ENCODE data around the gene FAM89A. TPM values are rescaled to one million over a fixed set of nuclear protein-coding genes. Genes with fewer than 3 reads are reported as not detected.

The FAM89A gene
- total RNA-seq, 1 donor from 2014 or later = 9.6 TPM

DNA sequence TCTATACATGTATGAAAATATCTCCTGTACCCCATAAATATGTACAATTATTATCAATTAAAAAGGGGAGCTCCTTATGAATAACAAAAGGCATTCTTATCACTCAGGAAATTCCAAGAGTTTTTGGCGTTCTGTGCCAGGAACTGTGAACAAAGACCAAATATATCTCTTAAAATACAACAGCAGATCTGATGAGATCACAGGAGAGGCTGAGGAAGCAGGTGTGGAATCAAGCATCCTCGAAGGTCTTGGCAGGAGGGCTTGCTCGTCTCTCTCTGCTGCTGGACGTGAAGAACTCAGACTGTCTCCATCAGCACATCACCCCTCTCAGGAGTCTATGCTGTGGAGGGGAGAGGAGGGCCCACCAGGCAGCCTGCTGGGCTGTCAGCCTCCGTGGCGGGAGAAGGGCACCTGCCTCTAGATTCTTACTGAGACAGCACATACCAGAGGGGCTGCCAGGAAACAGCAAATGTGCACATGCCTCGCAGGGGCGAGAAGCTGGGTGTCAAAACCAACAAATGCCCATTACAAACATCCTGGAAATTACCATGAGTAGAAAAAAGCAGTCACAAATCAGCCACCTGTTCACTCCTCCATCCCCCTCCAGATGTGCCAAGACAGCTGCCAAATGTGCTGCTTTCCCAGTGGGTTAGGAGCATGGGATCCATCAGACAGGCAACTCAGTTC lies 30.8 kb upstream of the FAM89A start:
- no peak overlapping the region for H3K27ac ChIP-seq (ENCODE audit: low read depth, low read length)
- H3K4me3 Mint-ChIP-seq (ENCODE audit: unreplicated experiment) = no peak overlapping the region
- H3K4me1 ChIP-seq (ENCODE audit: insufficient read depth, low read length) = no peaks in the 10 kb centered on the region
- no peaks in the 10 kb centered on the region for H3K79me2 ChIP-seq (ENCODE audit: insufficient read depth, low read length)
- peaks cover 2% of the 10 kb centered on the region for H3K27me3 ChIP-seq (ENCODE audit: insufficient read depth, low read length)
- H4K20me1 ChIP-seq (ENCODE audit: insufficient read depth, low read length) = no peaks in the 10 kb centered on the region
- no peaks in the 10 kb centered on the region for H3K4me1 Mint-ChIP-seq (ENCODE audit: low read depth, unreplicated experiment)
- FAIRE-seq (no peak), DNase-seq (ENCODE audit: low read depth) (peak; percentile 11)
- H3K4me2 ChIP-seq (ENCODE audit: low read length) = no peak overlapping the region
- TF ChIP-seq, protein P1, sequence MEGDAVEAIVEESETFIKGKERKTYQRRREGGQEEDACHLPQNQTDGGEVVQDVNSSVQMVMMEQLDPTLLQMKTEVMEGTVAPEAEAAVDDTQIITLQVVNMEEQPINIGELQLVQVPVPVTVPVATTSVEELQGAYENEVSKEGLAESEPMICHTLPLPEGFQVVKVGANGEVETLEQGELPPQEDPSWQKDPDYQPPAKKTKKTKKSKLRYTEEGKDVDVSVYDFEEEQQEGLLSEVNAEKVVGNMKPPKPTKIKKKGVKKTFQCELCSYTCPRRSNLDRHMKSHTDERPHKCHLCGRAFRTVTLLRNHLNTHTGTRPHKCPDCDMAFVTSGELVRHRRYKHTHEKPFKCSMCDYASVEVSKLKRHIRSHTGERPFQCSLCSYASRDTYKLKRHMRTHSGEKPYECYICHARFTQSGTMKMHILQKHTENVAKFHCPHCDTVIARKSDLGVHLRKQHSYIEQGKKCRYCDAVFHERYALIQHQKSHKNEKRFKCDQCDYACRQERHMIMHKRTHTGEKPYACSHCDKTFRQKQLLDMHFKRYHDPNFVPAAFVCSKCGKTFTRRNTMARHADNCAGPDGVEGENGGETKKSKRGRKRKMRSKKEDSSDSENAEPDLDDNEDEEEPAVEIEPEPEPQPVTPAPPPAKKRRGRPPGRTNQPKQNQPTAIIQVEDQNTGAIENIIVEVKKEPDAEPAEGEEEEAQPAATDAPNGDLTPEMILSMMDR (IDR thresholded peaks at IDR 0.05; ENCODE audit: insufficient read depth, low read depth, low read length) = no peak
- TF ChIP-seq EZH2 (IDR thresholded peaks at IDR 0.05; ENCODE audit: insufficient read depth, low read length) = no peak
- no peak overlapping the region for H3K9ac ChIP-seq (ENCODE audit: low read length)
- no peak overlapping the region for H3K27ac Mint-ChIP-seq (ENCODE audit: unreplicated experiment)
- no peaks in the 10 kb centered on the region for H3K36me3 ChIP-seq (ENCODE audit: insufficient read depth, low read length)
- H2AFZ ChIP-seq (ENCODE audit: low read depth, low read length) = no peak overlapping the region
- peaks cover 3% of the 10 kb centered on the region for H3K36me3 Mint-ChIP-seq (ENCODE audit: low read depth, unreplicated experiment)
- H3K9me3 Mint-ChIP-seq (ENCODE audit: unreplicated experiment) = peaks cover 3% of the 10 kb centered on the region
- no peaks in the 10 kb centered on the region for H3K9me3 ChIP-seq (ENCODE audit: insufficient read depth, low read depth, low read length)
- peaks cover 29% of the 10 kb centered on the region for H3K27me3 Mint-ChIP-seq (ENCODE audit: low read depth, unreplicated experiment)
- no peak overlapping the region for H3K4me3 ChIP-seq (ENCODE audit: insufficient read depth, low read depth, low read length)

DNA sequence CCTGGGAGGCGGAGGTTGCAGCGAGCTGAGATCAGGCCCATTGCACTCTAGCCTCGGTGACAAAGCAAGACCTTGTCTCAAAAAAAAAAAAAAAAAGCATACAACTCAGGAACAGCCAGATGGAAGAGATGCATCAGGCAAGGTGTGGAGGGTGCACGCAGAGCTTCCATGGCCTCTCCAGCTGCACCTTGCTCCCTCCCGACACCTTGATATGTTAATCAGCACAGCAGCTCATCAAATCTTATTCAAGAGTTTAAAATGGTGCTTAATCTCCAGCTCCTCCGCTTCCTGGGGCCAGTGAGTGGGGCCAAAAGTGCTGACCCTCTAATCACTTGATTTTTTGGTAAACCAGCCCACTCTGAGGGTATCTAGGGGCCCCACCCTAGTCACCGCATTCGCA lies 29.3 kb upstream of the FAM89A start:
- H3K4me1 Mint-ChIP-seq (ENCODE audit: low read depth, unreplicated experiment) = no peaks in the 10 kb centered on the region
- H3K9ac ChIP-seq (ENCODE audit: low read length) = no peak overlapping the region
- peaks cover 24% of the 10 kb centered on the region for H3K27me3 Mint-ChIP-seq (ENCODE audit: low read depth, unreplicated experiment)
- no peak overlapping the region for H3K27ac Mint-ChIP-seq (ENCODE audit: unreplicated experiment)
- H3K79me2 ChIP-seq (ENCODE audit: insufficient read depth, low read length) = no peaks in the 10 kb centered on the region
- H3K36me3 ChIP-seq (ENCODE audit: insufficient read depth, low read length) = no peaks in the 10 kb centered on the region
- H3K27me3 ChIP-seq (ENCODE audit: insufficient read depth, low read length) = peaks cover 6% of the 10 kb centered on the region
- H3K4me3 ChIP-seq (ENCODE audit: insufficient read depth, low read depth, low read length) = no peak overlapping the region
- no peaks in the 10 kb centered on the region for H4K20me1 ChIP-seq (ENCODE audit: insufficient read depth, low read length)
- peaks cover 3% of the 10 kb centered on the region for H3K36me3 Mint-ChIP-seq (ENCODE audit: low read depth, unreplicated experiment)
- no peak for TF ChIP-seq EZH2 (IDR thresholded peaks at IDR 0.05; ENCODE audit: insufficient read depth, low read length)
- TF ChIP-seq, protein P1 (IDR thresholded peaks at IDR 0.05; ENCODE audit: insufficient read depth, low read depth, low read length) = no peak
- DNase-seq (ENCODE audit: low read depth) (no peak), FAIRE-seq (no peak)
- no peak overlapping the region for H3K27ac ChIP-seq (ENCODE audit: low read depth, low read length)
- no peak overlapping the region for H2AFZ ChIP-seq (ENCODE audit: low read depth, low read length)
- peaks cover 3% of the 10 kb centered on the region for H3K9me3 Mint-ChIP-seq (ENCODE audit: unreplicated experiment)
- H3K4me2 ChIP-seq (ENCODE audit: low read length) = no peak overlapping the region
- H3K9me3 ChIP-seq (ENCODE audit: insufficient read depth, low read depth, low read length) = no peaks in the 10 kb centered on the region
- H3K4me1 ChIP-seq (ENCODE audit: insufficient read depth, low read length) = no peaks in the 10 kb centered on the region
- H3K4me3 Mint-ChIP-seq (ENCODE audit: unreplicated experiment) = no peak overlapping the region

DNA sequence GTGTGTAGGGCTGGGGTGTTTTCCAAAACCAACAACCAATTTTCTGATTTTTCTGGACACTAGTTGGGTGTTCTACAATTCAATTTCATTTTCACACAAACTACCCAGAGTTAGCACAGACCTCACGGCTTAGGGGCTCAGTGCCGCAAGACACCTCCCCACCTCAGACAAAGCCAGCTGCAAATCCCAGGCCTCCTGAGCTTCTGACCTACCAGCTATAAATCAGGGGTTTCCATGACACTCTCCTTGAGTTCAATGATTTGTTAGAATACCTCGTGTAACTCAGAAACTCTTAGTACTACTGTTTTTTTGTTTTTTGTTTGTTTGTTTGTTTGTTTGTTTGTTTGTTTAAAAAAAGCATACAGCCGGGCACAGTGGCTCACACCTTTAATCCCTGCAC lies 28.7 kb upstream of the FAM89A start:
- no peaks in the 10 kb centered on the region for H3K79me2 ChIP-seq (ENCODE audit: insufficient read depth, low read length)
- Mint-ChIP-seq H3K27me3 (ENCODE audit: low read depth, unreplicated experiment) (peaks cover 24% of the 10 kb centered on the region), H3K4me1 (ENCODE audit: low read depth, unreplicated experiment) (peaks cover 4% of the 10 kb centered on the region), H3K4me3 (ENCODE audit: unreplicated experiment) (no peak overlapping the region), H3K9me3 (ENCODE audit: unreplicated experiment) (peaks cover 3% of the 10 kb centered on the region), H3K27ac (ENCODE audit: unreplicated experiment) (no peak overlapping the region), H3K36me3 (ENCODE audit: low read depth, unreplicated experiment) (peaks cover 3% of the 10 kb centered on the region)
- no peak overlapping the region for H3K9ac ChIP-seq (ENCODE audit: low read length)
- TF ChIP-seq EZH2 (IDR thresholded peaks at IDR 0.05; ENCODE audit: insufficient read depth, low read length) = no peak
- TF ChIP-seq, protein P1 (IDR thresholded peaks at IDR 0.05; ENCODE audit: insufficient read depth, low read depth, low read length) = no peak
- H3K27me3 ChIP-seq (ENCODE audit: insufficient read depth, low read length) = peaks cover 6% of the 10 kb centered on the region
- no peaks in the 10 kb centered on the region for H3K36me3 ChIP-seq (ENCODE audit: insufficient read depth, low read length)
- H3K9me3 ChIP-seq (ENCODE audit: insufficient read depth, low read depth, low read length) = no peaks in the 10 kb centered on the region
- no peaks in the 10 kb centered on the region for H3K4me1 ChIP-seq (ENCODE audit: insufficient read depth, low read length)
- no peak overlapping the region for H3K4me2 ChIP-seq (ENCODE audit: low read length)
- H4K20me1 ChIP-seq (ENCODE audit: insufficient read depth, low read length) = no peaks in the 10 kb centered on the region
- H2AFZ ChIP-seq (ENCODE audit: low read depth, low read length) = no peak overlapping the region
- H3K4me3 ChIP-seq (ENCODE audit: insufficient read depth, low read depth, low read length) = no peak overlapping the region
- H3K27ac ChIP-seq (ENCODE audit: low read depth, low read length) = no peak overlapping the region
- DNase-seq (ENCODE audit: low read depth) (no peak), FAIRE-seq (no peak)

Measured in astrocyte (in vitro differentiated cells and primary cell).